H9 (cell line): ENCODE data around the gene USP5. TPM values are rescaled to one million over a fixed set of nuclear protein-coding genes. Genes with fewer than 3 reads are reported as not detected.
A peak's percentile ranks its signal among the peaks of the same experiment; 100 is the strongest.

Source experiments
- DNase-seq: peaks from one replicate; pipeline ENCODE4 v3.0.0-alpha.2; 2017
- H2AFZ ChIP-seq: one replicate; pipeline ENCODE4 v1.6.1; 2013; ENCODE audit warnings: mild to moderate bottlenecking, low read length, control low read depth, moderate library complexity
- H2AK5ac ChIP-seq: 2 replicates; pipeline ENCODE4 v1.6.1; 2013; ENCODE audit warnings: low read length, control low read depth, mixed read lengths; ENCODE audit not compliant: insufficient read length
- H2BK120ac ChIP-seq: one replicate; pipeline ENCODE4 v1.6.1; 2013; ENCODE audit warnings: low read depth, mild to moderate bottlenecking, low read length, control low read depth, inconsistent platforms; ENCODE audit not compliant: poor library complexity, severe bottlenecking
- H2BK12ac ChIP-seq: 2 replicates; pipeline ENCODE4 v1.6.1; 2013; ENCODE audit warnings: low read length, control low read depth, mixed read lengths, low read depth; ENCODE audit not compliant: insufficient read length
- H2BK15ac ChIP-seq: 2 replicates; pipeline ENCODE4 v1.6.1; 2013; ENCODE audit warnings: low read depth, low read length, control low read depth
- H2BK20ac ChIP-seq: one replicate; pipeline ENCODE4 v1.6.1; 2013; ENCODE audit warnings: low read depth, mild to moderate bottlenecking, low read length, control low read depth, inconsistent platforms; ENCODE audit not compliant: poor library complexity, severe bottlenecking
- H2BK5ac ChIP-seq: 2 replicates; pipeline ENCODE4 v1.6.1; 2013; ENCODE audit warnings: low read length, control low read depth, mixed read lengths; ENCODE audit not compliant: insufficient read length
- H3K14ac ChIP-seq: 2 replicates; pipeline ENCODE4 v1.6.1; 2013; ENCODE audit warnings: low read length, control low read depth; ENCODE audit not compliant: insufficient read depth
- H3K18ac ChIP-seq: 2 replicates; pipeline ENCODE4 v1.6.1; 2013; ENCODE audit warnings: low read depth, mild to moderate bottlenecking, mixed read lengths, low read length, control low read depth; ENCODE audit not compliant: insufficient read length
- H3K23ac ChIP-seq: 2 replicates; pipeline ENCODE4 v1.6.1; 2013; ENCODE audit warnings: low read length, control low read depth, mixed read lengths, low read depth; ENCODE audit not compliant: insufficient read length
- H3K23me2 ChIP-seq: 2 replicates; pipeline ENCODE4 v1.6.1; 2013; ENCODE audit warnings: low read depth, mild to moderate bottlenecking, mixed read lengths, low read length, control low read depth; ENCODE audit not compliant: insufficient read length, poor library complexity, severe bottlenecking
- H3K27ac ChIP-seq: 2 replicates; pipeline ENCODE4 v1.5.1; 2013; ENCODE audit warnings: low read length, control low read depth, mixed read lengths, low read depth; ENCODE audit not compliant: insufficient read length
- H3K27me3 ChIP-seq: 2 replicates; pipeline ENCODE4 v1.6.1; 2013; ENCODE audit warnings: low read length, control low read depth, inconsistent platforms; ENCODE audit not compliant: insufficient read depth
- H3K4ac ChIP-seq: 2 replicates; pipeline ENCODE4 v1.6.1; 2013; ENCODE audit warnings: low read depth, mild to moderate bottlenecking, control low read depth, inconsistent platforms, low read length, moderate library complexity
- H3K4me1 ChIP-seq: 2 replicates; pipeline ENCODE4 v1.6.1; 2013; ENCODE audit warnings: low read length, control low read depth, inconsistent platforms; ENCODE audit not compliant: insufficient read depth
- H3K4me2 ChIP-seq: 2 replicates; pipeline ENCODE4 v1.6.1; 2013; ENCODE audit warnings: low read length, control low read depth, mixed read lengths; ENCODE audit not compliant: insufficient read length, insufficient read depth
- H3K56ac ChIP-seq: 2 replicates; pipeline ENCODE4 v1.6.1; 2013; ENCODE audit warnings: low read depth, mild to moderate bottlenecking, mixed read lengths, low read length, control low read depth; ENCODE audit not compliant: insufficient read length
- H3K79me1 ChIP-seq: 2 replicates; pipeline ENCODE4 v1.6.1; 2013; ENCODE audit warnings: low read depth, mild to moderate bottlenecking, moderate library complexity, low read length, control low read depth, inconsistent platforms; ENCODE audit not compliant: insufficient read depth, poor library complexity, severe bottlenecking
- H3K79me2 ChIP-seq: 2 replicates; pipeline ENCODE4 v1.6.1; 2013; ENCODE audit warnings: low read length, control low read depth, inconsistent platforms; ENCODE audit not compliant: insufficient read depth
- H3K9ac ChIP-seq: 2 replicates; pipeline ENCODE4 v1.6.1; 2013; ENCODE audit warnings: low read length, control low read depth, mixed read lengths; ENCODE audit not compliant: insufficient read length; ENCODE audit errors: extremely low read depth
- H3K9me3 ChIP-seq: one replicate; pipeline ENCODE4 v1.6.1; 2013; ENCODE audit warnings: low read depth, low read length, inconsistent platforms; ENCODE audit not compliant: control insufficient read depth
- H3T11ph ChIP-seq: one replicate; pipeline ENCODE4 v1.6.1; 2013; ENCODE audit warnings: mild to moderate bottlenecking, low read length, control low read depth, inconsistent platforms
- H4K20me1 ChIP-seq: one replicate; pipeline ENCODE4 v1.6.1; 2013; ENCODE audit not compliant: control insufficient read depth, insufficient read length, insufficient read depth
- H4K5ac ChIP-seq: 2 replicates; pipeline ENCODE4 v1.6.1; 2013; ENCODE audit warnings: low read depth, mild to moderate bottlenecking, mixed read lengths, low read length, control low read depth; ENCODE audit not compliant: insufficient read length
- H4K8ac ChIP-seq: replicated peaks from 2 replicates; pipeline ENCODE4 v1.6.1; 2013; ENCODE audit warnings: low read length, control low read depth, mixed read lengths, low read depth; ENCODE audit not compliant: insufficient read length
- H4K91ac ChIP-seq: 2 replicates; pipeline ENCODE4 v1.6.1; 2013; ENCODE audit warnings: low read depth, mild to moderate bottlenecking, moderate library complexity, mixed read lengths, low read length, control low read depth; ENCODE audit not compliant: insufficient read length
- H3K27ac Mint-ChIP-seq, 3 experiments: 2 replicates in 2 of 3; 3 replicates in 1 of 3; pipeline ENCODE4 v1.8.0; 2020 to 2021; ENCODE audit warnings: mixed read lengths in 3 of 3, mild to moderate bottlenecking in 1 of 3, moderate library complexity in 1 of 3
- H3K27me3 Mint-ChIP-seq: 2 replicates; pipeline ENCODE4 v1.8.0; 2021; ENCODE audit warnings: low read depth, mild to moderate bottlenecking, moderate library complexity, mixed read lengths
- H3K36me3 Mint-ChIP-seq, 3 experiments: 2 replicates in 2 of 3; 3 replicates in 1 of 3; pipeline ENCODE4 v1.8.0; 2020 to 2021; ENCODE audit warnings: low read depth in 3 of 3, mixed read lengths in 3 of 3; ENCODE audit not compliant: insufficient read depth in 1 of 3
- H3K4me1 Mint-ChIP-seq, 2 experiments: 2 replicates each; pipeline ENCODE4 v1.8.0; 2020; ENCODE audit warnings: mixed read lengths in 2 of 2
- H3K4me3 Mint-ChIP-seq, 2 experiments: 2 replicates in 1 of 2; 3 replicates in 1 of 2; pipeline ENCODE4 v1.8.0; 2020 to 2021; ENCODE audit warnings: mild to moderate bottlenecking in 2 of 2, mixed read lengths in 2 of 2, moderate library complexity in 1 of 2
- H3K9me3 Mint-ChIP-seq, 2 experiments: 2 replicates in 1 of 2; 3 replicates in 1 of 2; pipeline ENCODE4 v1.8.0; 2020; ENCODE audit warnings: mild to moderate bottlenecking in 2 of 2, mixed read lengths in 2 of 2, moderate library complexity in 1 of 2
- CTCF ChIP-seq: fragments of 200-600 bp; sonication (generic); conservative IDR thresholded peaks from 3 replicates; pipeline ENCODE4 v1.8.0; 2021; ENCODE audit warnings: antibody characterized with exemption, mild to moderate bottlenecking
- WGBS: extraction: QIAGEN DNeasy Blood & Tissue Kit; methylation state at CpG from one replicate; pipeline ENCODE4 v1.1.7; 2013; ENCODE audit warnings: missing lambda C conversion rate, low lambda C conversion rate, mixed read lengths; ENCODE audit not compliant: insufficient read length; ENCODE audit errors: extremely low coverage; 5-methylcytosine and 5-hydroxymethylcytosine counted together
- total RNA-seq: library from RNA; stranded (reverse); gene quantifications from 2 replicates; pipeline ENCODE4 v1.2.1, GENCODE V29; 2021

USP5 gene
- total RNA-seq, 1 experiment from 2014 or later, result 143 TPM

GRCh38 chr12:6868211-6869048, 16.5 kb downstream of the USP5 start:
- peak overlapping the region; percentile 60 for H3K9ac ChIP-seq
- no peaks in the 10 kb centered on the region for H3K27me3 ChIP-seq
- peak; percentile 15; the same call in 1 of the 3 replicates for TF ChIP-seq CTCF
- no peaks in the 10 kb centered on the region for H3K9me3 ChIP-seq
- H2BK20ac ChIP-seq, result no peak overlapping the region
- no peak overlapping the region for H4K91ac ChIP-seq
- Mint-ChIP-seq H3K4me1 (peaks cover 50 to 55% of the 10 kb centered on the region in 2 experiments), H3K4me3 (peak overlapping the region; percentile 91 to 95), H3K9me3 (no peaks in the 10 kb centered on the region; a peak in 1 of 5 replicates), H3K27me3 (no peaks in the 10 kb centered on the region; the same call in 1 of the 2 replicates), H3K36me3 (peaks cover 42 to 69% (median 57%) of the 10 kb centered on the region in 3 experiments), H3K27ac (peak overlapping the region; percentile 85 to 96 (median 92); a peak in 6 of 7 replicates)
- H3K27ac ChIP-seq, result no peak overlapping the region
- no peak overlapping the region for H2BK120ac ChIP-seq
- H3K23ac ChIP-seq, result no peak overlapping the region
- no peak overlapping the region for H3K4ac ChIP-seq
- H3K4me1 ChIP-seq, result no peaks in the 10 kb centered on the region; the same call in 1 of the 2 replicates
- H2AK5ac ChIP-seq, result no peak overlapping the region
- peaks cover 16% of the 10 kb centered on the region for H3K23me2 ChIP-seq
- H3K14ac ChIP-seq, result peak overlapping the region; percentile 37; the same call in 1 of the 2 replicates
- H3K79me2 ChIP-seq, result peaks cover 5% of the 10 kb centered on the region; the same call in 1 of the 2 replicates
- no peak overlapping the region for H4K8ac ChIP-seq
- H2BK5ac ChIP-seq, result no peak overlapping the region
- no peak overlapping the region for H2AFZ ChIP-seq
- no peak overlapping the region for H4K5ac ChIP-seq
- H2BK15ac ChIP-seq, result no peak overlapping the region
- no peak overlapping the region for H3K18ac ChIP-seq
- peak overlapping the region; percentile 94 for H3K4me2 ChIP-seq
- WGBS, result no CpG with 5 or more reads among the region's 22 CpGs
- H3K56ac ChIP-seq, result no peak overlapping the region
- H3K79me1 ChIP-seq, result no peaks in the 10 kb centered on the region
- no peak for DNase-seq
- H2BK12ac ChIP-seq, result no peak overlapping the region
- no peak overlapping the region for H3T11ph ChIP-seq
- H4K20me1 ChIP-seq, result no peaks in the 10 kb centered on the region
